Epidermal melanocyte (primary cell): ENCODE measurements around the gene GRIP1.

ENCODE experiments used
- DNase-seq: peaks from one replicate; pipeline ENCODE4 v3.0.0; 2011; ENCODE audit warnings: low spot score; ENCODE audit not compliant: insufficient read length

Gene GRIP1

DNA sequence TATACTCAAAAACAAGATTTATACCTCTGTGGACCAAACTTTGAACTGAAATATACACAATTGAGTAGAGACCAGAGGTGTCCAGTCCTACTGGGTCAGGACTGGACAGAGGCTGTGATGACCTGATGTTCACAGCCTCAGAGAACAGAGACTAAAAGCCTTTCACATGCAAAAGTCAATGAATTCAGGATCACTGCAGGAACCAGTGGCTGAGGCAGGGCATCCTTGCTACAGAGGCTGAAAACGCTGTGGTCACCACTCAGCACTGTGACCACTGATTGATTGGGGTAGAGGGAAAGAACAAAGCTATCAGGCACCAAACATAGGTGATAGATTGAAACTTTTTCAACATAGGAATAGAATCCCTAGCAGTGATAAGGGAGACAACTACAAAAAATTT is 25.1 kb downstream of the GRIP1 start:
- DNase-seq: no peak

DNA sequence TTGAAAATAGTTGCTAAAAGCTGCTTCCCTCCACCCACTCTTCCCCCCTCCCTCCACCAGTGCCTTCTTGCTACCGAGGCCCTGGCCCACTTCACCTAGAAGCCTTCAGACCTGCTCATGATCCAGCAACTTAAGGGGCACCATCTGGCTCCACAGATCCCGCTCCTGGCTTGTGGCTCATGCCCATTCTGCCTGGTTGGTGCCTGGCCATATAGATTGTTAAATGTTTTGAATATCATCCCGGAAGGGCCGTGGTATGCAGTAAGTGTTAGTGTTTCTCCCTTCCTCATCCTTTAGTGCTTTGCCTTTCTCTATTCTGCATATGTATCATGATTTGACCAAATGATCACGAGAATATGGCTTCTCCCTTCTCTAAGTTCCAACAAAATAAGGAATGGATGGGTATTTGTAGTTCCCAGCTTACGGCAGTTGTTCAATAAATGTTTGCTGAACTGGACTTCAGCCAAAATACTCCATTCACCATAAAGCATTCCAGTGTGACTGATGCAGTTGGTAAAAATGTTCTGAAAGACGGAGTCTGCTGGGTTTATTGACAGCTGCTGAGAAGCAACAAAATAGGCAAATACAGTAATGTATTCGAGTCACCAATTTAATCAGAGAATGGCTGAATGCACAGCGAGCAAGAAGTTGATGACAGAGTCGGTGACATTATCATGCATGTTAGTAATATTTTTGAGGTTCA is 30.7 kb downstream of the GRIP1 start:
- DNase-seq: no peak

- DNase-seq: peak; percentile 28
Observed at GRCh38 chr12:66647034-66647691, 31.7 kb downstream of the GRIP1 start.

DNA sequence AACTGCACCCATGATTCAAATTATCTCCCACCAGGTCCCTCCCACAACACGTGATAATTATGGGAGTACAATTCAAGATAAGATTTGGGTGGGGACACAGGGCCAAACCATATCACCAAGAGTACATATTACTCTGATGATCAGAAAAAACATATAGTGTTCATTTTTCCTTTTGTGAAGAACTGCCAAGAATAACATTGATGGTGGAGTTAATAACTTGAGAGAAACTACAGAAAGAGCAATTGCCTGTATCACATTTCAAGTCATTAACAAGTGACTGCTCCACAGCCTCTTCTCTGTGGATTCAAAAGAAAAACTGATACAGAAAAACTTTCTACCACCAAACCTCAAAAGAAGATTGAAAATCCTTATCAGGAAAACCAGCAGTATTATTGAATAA is 34.7 kb downstream of the GRIP1 start:
- DNase-seq: no peak

- no peak for DNase-seq
Observed at GRCh38 chr12:66640691-66641460, 38.0 kb downstream of the GRIP1 start.

DNA sequence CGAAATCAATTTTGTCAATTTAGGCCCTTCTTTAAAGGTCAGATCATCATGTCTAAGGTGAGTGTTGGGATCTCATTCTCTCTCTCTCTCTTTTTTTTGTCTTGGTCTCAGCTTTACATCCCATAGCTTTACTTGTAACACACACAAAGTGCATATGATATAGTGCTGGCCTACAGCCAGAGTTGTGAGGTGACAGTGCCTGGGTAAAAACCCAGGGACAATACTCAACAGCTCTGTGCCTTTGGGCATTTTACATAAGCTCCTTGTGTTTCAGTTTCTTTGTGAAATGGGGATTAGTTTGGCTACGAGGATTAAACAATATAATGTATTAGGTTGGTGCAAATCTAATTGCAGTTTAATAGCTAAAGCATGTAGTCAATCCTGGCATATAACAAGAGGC is 40.2 kb downstream of the GRIP1 start:
- DNase-seq: no peak

DNA sequence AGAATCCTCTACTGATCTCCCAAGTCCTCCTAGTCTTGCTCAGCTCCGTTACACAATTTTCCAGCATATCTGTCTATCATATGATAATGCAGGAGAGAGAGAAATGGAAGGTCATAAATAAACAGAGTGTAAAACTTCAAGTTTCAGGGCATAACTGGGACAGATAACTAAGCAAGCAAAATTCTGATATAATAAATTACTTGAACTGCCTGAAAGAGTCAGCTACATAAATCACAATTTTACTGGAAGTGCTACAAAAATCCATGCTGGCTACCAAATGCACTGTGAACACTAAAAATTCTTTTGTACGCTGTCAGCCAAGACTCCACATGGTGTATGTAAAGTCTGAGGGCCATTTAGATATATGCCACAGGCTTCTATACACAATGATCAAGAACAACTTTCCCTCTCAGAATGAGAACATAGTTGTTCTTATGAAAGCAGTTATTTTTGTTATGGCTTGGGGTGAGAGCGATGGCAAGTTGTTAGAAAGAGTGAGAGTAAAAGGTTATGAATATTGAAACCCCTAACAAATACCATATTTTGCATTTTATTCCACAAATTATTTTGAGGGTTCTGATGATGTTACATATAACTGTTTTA is 41.1 kb downstream of the GRIP1 start:
- no peak for DNase-seq

DNA sequence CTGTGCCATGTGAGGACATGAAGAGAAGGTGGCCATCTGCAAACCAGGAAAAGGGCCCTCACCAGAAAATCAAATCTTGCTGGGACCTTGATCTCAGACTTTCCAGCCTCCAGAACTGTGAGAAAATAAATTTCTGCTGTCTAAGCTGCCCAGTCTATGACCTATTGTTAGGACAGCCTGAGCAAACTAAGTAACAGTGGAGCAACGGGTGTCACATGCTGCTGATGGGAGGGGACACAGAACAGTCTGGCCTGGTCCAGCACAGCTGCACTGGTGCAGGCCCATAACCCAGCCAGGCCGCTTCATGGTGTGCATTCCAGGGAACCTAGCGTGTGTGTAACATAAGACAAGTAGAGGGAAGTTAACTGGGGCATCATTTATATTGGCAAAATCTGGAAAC is 42.1 kb downstream of the GRIP1 start:
- no peak for DNase-seq

DNA sequence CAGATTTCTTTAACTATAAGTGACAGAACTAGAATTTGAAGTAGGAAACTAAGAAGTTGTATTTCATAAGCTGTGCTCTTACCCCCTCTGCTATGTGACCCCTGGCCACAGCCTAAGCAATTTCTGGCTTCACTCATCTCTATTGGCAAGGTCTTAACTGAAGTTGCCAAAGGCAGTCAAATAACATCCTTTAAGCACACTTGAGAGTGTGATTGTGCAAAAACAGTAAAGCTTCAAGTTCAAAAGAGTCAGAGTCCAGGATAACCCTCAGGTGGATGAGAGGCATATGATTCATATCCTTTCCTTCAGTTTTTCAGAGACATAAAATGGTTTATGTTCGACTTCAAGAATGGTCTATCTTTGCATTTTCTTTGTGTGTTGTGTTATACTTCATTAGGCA is 45.2 kb downstream of the GRIP1 start:
- no peak for DNase-seq

- no peak for DNase-seq
Observed at GRCh38 chr12:66629138-66629870, 49.6 kb downstream of the GRIP1 start.

DNA sequence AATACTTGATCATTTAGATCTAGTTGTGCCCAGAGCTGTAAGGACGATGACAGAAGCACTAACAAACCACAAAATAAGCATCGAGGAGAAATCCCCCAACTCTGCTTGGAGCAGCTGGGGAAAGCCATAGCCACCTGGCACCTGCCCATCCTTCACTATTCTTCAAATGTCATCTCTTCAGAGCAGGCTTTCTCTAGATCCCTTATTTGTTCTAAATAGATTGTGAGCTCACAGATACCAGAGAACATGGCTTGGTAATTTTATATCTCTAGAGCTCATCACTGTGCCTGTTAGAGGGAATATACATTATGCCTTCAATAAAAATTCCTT is 50.9 kb downstream of the GRIP1 start:
- no peak for DNase-seq

- DNase-seq: no peak
Observed at GRCh38 chr12:66627270-66627987, 51.4 kb downstream of the GRIP1 start.

GRCh38 chr12:66624806-66625205 is 54.1 kb downstream of the GRIP1 start:
- no peak for DNase-seq

DNA sequence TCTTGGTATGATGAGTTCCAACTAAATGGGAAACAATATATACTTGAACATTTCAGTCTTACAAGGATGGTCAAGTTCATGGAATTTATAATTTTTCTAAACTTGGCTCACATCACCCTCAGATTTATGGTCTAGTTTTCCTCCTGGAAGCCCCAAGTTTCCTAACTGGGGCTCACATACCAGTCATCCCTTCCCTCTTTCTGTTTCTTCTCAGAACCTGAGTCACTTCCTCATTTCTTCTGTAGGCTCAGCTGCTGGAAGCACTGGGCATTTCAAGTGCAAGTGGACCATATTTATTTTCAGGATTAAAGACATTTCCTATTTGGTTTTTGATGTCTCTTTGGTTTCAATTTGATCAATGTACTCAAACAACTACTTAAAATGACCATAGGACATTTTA is 55.4 kb downstream of the GRIP1 start:
- DNase-seq: no peak

DNA sequence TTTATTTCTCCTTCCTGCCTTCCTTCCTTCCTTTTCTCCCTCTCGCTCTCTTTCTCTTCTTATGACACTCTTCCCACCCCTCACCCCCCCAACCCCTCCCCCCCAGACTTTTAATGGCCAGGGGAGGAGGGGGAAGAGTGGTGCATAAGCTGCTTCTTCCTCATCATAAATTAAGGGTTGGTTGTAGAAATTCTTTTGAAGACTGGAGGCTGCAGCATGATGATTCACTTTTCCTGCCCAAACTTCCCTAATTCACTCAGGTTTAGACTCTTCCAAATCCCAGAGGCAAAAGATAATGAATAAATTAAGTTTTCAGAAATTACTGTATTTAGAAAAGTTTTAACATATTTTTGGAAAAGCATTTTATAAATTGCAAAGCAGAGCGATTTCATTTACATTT is 58.2 kb downstream of the GRIP1 start:
- no peak for DNase-seq

DNA sequence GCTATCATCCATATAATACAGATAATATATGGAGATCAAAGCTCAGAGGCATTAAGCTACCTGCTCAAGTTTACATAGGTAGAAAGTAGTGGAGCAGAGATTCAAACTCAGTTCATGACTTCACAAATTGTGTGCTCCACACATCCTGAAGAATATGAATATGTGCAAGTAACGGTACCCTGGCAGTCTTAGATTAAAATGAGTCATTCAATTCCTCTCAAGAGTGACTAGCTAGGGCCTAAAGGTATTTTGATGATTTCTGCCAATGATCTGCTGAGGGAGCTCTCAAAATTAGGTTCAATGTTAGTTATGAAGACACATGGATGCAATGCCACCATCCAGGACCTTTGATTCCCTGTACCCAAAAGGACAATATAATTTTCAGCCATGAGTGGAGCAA is 58.9 kb downstream of the GRIP1 start:
- no peak for DNase-seq

GRCh38 chr12:66617991-66618390 is 60.9 kb downstream of the GRIP1 start:
- no peak for DNase-seq

DNA sequence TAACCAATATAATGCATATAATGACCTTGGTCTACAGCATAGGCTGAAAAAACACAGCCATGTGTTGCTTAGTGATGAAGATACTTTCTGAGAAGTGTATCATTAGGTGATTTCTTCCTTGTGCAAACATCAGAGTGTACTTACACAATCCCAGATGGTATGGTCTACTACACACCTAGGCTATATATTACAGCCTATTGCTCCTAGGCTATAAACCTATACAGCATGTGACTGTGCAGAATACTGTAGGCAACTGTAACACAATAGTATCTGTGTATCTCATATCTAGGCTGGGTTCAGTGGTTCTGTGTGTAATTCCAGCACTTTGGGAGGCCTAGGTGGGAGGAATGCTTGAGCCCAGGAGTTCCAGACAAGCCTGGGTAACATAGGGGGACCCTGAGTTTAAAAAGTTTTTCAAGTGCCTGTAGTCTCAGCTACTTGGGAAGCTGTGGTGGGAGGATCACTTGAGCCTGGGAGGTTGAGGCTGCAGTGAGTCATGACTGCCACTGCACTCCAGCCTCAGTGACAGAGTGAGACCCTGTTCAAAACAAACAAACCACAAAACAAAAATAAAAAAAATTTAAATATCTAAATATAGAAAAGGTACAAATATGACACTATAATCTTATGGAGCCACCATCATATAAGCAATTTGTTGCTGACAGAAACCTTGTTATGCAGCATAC is 66.6 kb downstream of the GRIP1 start:
- DNase-seq: no peak

DNA sequence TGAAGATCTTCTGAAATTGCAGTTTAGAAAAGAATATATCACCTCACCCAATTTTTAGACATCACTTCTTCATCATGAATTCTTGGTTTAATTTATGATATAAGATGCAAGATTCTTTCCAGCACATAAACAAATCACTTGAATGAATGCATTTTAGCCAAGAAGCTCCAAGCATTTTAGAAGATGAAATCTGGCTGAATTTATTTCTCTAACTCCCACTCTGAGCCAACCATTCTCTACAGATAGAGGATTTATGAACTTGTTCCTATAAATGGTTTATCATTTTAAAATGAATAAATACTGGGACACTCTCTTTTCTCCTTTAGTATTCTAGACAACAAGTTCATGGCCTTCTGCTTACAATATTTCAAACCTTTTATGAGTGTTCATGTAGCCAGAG is 71.7 kb downstream of the GRIP1 start:
- no peak for DNase-seq

- no peak for DNase-seq
Observed at GRCh38 chr12:66605293-66605692, 73.6 kb downstream of the GRIP1 start.
